DND-41 (cell line): Measurements from ENCODE around the gene RAB3D.

Experiments
- EZH2 ChIP-seq: IDR thresholded peaks from 3 replicates; pipeline ENCODE4 v1.6.1; 2012; ENCODE audit warnings: borderline replicate concordance, low read depth, mild to moderate bottlenecking, moderate library complexity, low read length, inconsistent platforms; ENCODE audit not compliant: severe bottlenecking
- TF ChIP-seq, protein P1 (sequence below): IDR thresholded peaks from 2 replicates; pipeline ENCODE4 v1.5.1; 2012; ENCODE audit warnings: borderline replicate concordance, low read length, moderate library complexity, mild to moderate bottlenecking; ENCODE audit not compliant: poor library complexity, severe bottlenecking; ENCODE audit errors: extremely low read depth

DNA sequence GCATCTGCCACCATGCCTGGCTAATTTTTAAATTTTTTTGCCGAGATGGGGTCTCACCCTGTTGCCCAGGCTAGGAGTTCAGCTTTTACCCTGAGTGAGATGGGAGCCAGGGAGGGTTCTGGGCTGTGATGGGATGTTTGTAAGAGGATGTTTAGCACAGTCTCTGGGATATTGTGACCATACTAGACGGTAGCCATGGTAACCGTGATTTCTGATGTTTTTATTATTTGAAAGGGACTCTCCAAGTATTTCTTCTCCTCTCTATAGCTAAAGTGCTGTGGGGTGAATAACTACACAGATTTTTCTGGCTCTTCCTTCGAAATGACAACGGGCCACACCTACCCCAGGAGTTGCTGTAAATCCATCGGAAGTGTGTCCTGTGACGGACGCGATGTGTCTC lies 33.1 kb downstream of the RAB3D start:
- TF ChIP-seq, protein P1, sequence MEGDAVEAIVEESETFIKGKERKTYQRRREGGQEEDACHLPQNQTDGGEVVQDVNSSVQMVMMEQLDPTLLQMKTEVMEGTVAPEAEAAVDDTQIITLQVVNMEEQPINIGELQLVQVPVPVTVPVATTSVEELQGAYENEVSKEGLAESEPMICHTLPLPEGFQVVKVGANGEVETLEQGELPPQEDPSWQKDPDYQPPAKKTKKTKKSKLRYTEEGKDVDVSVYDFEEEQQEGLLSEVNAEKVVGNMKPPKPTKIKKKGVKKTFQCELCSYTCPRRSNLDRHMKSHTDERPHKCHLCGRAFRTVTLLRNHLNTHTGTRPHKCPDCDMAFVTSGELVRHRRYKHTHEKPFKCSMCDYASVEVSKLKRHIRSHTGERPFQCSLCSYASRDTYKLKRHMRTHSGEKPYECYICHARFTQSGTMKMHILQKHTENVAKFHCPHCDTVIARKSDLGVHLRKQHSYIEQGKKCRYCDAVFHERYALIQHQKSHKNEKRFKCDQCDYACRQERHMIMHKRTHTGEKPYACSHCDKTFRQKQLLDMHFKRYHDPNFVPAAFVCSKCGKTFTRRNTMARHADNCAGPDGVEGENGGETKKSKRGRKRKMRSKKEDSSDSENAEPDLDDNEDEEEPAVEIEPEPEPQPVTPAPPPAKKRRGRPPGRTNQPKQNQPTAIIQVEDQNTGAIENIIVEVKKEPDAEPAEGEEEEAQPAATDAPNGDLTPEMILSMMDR, result no peak
- TF ChIP-seq EZH2, result no peak
